Measurements from ENCODE around the gene NEU4.

NEU4 gene

DNA sequence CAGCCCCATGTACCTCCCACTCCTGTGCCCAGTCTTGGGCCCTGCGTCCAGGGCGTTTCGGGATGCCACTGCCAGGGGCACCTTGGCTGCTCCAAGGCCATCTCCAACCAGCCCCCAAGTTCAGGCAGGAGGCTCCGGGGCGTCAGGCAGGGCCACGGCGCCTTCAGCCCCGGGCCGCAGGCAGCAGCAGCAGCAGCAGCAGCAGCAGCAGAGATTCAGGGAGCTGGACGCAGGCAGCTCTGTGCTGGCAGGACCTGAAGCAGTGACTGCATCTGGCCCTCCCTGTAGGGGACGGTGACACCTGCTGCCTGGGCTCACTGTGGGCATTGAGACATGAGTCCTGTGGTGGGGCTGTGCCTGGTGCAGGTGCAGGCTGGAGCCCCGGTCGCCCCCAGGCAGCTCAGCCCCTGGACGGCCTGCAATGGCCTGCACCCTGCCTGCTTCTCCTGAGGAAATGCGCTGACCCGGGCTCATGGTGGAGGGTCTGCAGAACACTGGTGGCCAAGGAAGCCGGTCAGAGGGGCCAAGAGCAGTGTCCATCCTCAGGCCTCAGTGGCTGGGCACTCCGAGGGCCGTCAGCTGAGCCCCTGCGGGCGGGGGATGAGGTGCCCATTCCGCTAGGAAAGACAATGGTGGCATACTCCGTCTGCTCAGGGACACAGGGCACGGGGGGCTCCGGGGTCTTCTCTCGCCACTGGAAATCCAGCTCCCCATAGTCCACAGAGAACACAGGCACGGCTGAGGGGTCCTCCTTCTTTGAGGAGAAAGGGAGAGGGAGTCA, 41.7 kb downstream of the NEU4 start:
- in situ Hi-C loops (cut with HindIII; ENCODE audit: low sequenced_read_pairs) = no loop called here

DNA sequence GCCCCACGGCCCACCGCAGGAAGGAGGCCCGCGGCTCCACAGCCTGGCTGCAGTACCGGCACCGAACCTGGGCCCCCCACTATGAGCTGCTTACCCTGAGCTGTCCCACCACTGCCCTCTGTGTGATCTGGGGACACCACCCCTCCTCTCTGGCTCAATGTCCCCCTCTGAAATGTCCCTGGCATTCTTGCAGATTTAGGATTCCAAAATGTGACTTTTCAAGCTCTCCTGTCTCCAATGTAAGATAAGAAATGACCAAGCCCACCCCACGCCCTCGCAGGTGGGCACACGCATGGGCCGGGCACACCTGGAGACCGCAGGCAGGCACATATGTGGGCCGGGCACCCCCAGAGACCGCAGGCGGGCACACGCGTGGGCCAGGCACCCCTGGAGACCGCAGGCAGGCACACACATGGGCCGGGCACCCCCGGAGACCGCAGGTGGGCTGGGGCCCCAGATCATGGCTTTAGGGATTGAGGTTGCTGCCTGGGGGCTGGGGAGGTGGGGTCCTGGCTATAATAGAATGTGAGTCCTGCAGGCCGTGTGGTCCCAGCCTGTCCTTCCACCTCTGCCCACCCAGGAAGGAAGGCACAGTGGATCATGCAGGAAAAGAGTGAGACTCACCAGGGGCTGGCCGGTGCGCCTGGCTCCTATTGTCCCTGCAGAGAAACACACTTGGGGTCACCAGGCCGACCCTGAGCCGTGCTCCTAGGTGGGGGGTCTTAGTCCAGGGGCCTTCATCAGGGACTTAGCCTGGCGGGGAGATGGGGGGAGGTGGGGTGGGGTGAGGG, 42.5 kb downstream of the NEU4 start:
- in situ Hi-C loops (cut with HindIII; ENCODE audit: low sequenced_read_pairs) = no loop called here

DNA sequence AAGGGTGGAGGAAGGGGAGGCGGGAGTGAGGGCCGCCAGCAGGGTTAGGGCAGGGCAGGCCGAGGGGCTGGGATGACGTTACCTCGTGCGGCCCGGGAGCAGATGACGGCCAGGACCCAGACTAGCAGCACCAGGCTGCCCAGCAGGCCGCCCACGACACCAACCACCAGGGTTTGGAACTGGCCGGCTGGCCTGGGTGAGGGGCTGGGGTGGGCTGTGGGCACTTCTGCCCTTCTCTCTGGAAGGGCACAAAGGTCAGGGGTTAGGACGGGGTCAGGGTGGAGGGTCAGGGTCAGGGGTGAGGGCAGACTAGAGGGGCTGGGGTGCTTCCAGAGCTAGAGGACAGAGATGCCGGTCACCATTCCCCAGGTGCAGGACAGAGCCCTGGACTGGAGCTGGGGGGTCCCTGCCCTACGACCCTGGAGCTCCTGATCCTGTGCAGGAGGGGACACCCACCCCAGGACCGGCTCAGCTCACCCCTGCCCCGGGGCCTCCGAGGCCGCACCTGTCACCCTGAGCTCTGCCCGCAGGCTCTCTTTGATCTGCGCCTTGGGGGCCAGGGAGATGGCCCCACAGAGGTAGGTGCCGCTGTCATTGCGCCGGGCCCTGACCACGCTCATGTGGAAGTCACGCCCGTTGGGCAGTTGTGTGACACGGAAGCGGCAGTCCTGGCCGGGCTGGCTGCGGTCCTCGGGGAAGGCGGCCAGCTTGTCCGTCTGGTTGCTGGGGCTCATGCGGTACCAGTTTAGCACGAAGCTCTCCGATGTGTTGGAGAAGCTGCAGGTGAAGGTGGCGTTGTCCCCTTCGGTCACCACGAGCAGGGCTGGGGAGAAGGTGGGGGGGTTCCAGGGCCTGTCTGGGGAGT, 43.4 kb downstream of the NEU4 start:
- in situ Hi-C loops (cut with HindIII; ENCODE audit: low sequenced_read_pairs) = no loop called here

DNA sequence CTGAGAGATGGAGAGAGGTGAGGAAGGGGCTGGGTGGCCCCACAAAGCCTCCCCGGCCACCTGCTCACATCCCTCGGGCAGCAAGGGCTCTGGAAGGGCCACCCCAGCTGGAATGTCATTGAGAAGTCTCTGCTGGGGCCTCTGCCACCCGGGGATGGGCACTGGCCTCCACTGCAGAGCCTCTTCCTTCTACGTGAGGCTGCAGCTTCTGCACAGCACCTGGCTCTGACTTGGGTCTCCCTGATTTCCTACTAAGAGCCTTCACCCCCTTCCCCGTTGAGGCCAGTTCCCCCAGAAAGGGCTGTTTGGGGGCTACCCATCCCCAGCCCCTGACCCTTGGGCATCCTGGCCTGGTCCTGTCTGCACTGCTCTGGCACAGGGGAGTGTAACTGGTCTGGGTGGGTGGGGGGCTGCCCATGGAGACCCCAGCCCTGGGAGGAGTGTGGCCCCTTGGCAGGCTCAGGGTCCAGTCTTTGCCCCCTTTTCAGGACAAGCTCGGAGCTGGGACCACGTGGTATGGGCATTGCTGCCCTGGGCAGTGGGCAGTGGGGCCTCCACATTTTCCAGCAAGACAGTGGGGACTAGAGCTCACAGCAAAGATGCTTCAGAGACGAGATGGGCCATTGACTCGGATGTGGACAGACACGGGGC, 44.1 kb downstream of the NEU4 start:
- in situ Hi-C loops (cut with HindIII; ENCODE audit: low sequenced_read_pairs) = no loop called here

DNA sequence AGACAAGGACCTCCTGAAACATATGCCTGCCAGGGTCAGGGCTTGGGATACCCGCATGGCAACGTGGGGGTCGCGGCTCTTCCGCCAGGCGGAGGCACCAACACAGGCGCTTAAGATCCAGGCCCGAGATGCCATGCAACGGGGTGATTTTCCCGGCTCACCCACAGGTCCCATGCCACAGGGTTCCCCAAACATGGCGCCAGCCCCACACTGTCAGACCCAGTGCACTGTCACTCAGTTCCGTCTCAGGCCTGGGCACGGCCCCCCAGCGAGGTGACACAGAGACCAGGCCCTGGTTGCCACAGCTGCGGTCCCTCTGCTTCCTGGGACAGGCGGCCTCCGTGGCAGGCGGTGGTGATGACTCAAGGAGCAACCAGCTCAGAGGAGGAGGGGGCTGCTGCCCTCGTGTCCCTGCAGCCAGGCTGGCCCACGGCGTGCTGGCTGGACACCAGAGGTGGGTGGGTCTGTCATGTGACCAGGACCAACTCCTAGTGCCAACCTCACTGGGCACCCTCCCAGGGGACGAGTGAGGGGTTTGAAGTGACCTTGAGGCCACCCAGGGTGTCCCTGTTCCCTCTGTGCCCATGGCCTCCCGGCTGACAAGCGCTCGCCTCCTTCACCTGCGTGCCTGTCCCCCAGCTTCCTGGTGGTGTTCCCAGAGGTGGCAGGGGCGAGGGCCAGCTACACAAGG, 44.8 kb downstream of the NEU4 start:
- in situ Hi-C loops (cut with HindIII; ENCODE audit: low sequenced_read_pairs) = no loop called here

DNA sequence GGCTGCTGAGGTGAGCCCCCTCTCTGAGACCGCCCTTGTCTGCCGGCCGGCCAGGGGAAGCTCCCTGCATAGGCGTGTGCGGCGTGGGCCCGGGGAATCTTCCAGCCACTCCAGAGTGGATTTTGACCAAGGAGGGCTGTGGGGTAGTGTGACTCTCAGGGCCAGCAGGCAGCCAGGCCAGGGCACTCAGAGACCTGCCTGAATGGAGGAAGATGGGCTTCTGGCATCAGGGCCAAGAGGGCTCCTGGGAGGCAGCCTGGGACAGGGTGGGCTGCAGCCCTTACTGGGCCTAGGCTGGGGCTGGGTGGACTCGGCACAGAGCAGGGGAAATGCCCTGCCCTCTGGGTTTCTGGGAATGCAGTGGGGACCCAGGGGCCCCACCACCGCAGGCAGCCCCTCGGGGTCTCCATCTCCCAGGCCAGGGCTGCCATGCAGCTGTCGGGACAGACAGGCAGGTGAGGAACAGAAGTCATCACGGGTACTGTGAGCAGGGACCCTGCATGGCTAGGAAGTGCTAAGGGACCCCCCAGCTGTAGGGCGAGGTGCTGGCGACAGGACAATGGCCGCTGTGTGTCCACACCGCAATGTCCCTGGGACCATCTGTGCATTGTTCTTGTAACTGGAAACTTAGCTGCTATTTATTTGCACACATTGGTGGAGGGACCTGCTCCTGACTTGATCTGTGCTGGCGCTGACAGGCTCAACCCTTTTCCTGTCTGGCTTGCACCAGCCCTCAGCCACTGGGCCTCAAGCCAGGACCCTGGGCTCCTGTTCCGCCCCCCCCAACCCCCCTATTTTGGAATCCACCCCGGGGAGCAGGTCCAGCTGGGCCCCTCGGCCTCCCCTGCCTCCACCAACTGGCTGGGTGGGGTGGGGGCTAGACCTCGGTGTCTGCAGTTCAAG, 45.6 kb downstream of the NEU4 start:
- in situ Hi-C loops (cut with HindIII; ENCODE audit: low sequenced_read_pairs) = no loop called here

DNA sequence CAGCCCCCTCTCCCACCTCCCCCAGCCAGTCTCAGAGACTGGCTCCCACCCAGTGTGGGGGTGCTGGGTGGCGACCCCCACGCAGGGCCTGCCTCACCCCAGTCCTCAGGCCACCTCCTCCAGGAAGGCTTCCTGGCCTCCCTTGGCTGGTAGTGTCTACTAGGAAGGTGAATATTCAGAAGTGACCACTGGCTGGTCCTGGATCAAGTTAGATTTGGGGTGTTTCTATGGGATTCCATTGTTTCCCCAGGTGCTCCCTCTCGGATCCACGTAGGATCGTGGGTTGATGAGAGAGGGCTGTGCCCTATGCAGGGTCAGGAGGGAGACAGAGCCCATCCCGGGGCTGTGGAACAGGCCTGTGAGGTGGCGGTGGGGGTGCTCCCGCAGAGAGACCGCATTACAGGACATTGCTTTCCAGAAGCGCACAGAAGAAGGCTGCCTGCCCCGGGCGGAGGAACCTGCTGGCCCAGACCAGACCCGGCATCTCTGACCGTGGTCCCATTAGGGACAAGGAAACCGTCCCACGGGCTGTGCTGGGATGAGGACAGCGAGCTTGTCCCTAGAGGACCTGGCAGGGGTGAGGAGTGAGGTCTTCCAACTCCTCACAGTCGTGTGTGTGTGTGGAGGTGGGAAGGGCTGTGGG, 46.4 kb downstream of the NEU4 start:
- in situ Hi-C loops (cut with HindIII; ENCODE audit: low sequenced_read_pairs) = no loop called here

DNA sequence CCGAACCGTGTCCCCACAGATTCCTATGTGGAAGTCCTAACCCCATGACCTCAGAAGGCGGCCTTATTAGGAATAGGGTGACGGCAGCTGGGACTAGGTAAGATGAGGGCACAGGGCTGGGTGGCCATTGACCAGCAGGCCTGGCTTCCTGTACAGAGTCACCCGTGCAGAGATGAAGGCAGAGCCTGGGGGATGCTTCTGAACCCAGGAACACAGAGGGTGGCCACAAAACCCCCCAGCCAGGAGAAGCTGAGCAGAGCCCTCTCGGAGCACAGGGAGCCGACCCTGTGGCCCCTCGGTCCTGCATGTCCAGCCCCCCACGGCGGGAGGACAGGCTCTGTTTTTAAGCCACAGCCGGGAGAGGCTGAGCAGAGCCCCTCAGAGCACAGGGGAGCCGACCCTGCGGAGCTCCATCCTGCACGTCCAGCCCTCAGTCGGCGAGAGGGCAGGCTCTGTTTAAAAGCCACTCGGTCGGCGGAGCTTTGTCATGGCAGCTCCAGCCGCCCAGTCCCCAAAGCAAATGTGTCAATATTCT, 47.0 kb downstream of the NEU4 start:
- in situ Hi-C loops (cut with HindIII; ENCODE audit: low sequenced_read_pairs) = no loop called here

DNA sequence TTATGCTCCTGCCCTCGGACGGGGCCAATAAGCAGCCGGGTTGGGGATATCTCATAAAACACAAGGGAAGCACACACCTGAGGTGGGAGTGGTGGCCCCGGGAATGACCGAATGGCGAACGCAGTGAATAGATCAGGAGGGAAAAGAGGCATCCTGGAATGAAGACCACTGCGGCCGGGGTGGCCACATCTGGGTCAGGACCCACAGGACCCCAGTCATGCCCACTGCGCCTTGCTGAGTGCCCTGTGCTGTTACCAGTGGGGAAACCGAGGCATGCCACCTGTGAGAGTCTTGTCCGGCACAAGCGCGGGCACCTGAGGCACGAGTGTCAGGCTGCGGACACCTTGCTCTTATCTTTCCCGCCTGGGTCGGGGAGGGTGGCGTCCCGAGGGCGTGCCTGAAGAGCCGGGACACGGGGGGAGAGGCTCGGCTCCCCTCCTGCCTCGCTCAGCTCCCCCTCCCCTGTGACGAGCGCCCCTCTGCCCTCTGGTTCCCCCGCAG, 48.1 kb downstream of the NEU4 start:
- in situ Hi-C loops (cut with HindIII; ENCODE audit: low sequenced_read_pairs) = no loop called here

DNA sequence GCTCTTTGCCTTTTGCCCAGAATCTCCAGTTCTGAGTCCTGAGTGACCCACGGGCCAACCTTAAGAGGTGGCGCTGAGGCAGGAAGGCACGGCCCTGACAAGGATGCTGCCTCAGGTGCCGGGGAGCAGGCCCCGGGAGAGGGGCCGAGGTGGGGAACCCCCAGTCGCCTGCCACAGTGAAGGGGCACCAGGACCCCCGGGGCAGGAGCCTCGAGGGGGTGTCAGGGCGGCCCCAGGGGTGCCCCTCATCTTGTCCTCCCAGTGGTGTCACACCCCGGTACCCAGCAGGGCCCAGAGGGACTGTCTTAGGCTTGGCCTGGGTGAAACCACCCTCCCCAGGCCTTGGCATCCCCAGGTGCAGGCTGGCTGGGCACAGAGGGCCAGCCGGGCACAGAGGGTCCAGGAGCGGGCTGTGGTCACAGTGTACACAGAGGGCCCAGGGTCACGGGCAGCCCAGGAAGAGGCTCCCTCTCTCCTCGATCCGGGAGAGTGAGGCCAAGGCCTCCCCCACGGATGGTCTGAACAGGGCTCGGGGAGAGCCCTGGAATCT, 48.7 kb downstream of the NEU4 start:
- in situ Hi-C loops (cut with HindIII; ENCODE audit: low sequenced_read_pairs) = no loop called here

DNA sequence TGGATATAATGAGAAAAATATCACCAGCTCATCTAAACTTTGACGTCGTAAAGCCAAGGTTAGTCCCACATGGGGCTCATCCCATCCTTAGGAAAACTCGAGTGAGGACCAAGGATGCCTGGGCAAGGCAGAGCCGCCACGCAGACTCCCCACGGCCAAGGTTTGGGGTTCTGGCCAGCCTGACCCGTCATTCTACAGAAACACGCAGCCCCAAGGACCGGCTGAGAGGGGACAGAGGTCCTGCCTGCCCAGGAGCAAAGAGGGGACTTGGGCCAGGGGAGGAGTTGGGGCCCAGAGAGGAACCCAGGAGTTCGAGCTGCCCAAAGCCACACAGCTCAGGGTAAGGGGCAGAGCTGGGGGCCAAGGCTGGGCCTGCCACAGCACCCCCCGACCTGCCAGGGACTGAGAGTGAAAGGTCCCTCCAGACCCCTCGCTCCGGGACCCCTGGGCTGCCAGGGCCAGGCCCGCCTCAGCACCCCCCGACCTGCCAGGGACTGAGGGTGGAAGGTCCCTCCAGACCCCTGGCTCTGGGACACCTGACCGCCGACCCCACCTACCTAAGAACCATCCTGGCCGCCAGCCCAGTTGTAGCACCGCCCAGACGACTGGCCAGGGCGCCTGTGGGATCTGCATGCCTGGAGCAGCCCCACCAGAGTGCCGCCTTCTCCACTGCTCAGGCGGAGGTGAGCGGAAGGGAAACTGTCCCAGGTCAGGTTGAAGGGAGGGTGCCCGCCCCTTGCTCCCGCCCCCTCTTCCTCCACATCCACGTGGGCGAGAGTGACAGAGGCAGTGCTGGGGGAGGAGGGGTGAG, 49.4 kb downstream of the NEU4 start, which contains the start of gene PDCD1:
Gene PDCD1 (minus strand): TSS at position 689 of the 811 bp plus-strand sequence. CDS start 56 bp downstream, at position 633.
- in situ Hi-C loops (cut with HindIII; ENCODE audit: low sequenced_read_pairs) = no loop called here

DNA sequence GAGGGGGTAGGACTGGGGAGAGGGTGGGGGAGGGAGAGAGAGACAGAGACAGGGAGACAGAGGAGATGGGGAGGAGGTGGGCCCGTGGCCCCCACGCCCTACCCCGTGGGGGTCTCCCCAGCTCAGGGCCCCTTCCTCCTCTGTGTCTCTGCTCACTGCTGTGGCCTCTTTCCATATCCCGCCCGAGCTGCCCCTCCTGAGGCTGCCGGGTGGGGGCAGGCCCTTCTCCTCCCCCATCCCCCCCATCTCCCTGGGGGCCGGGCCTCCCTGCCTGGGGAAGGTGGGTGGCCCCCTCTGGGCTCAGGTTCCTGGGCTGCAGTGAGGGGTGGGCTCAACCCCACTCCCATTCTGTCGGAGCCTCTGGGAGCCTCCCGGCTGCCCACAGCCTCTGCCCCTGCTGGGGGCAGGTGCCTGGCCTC, 50.0 kb downstream of the NEU4 start:
- in situ Hi-C loops (cut with HindIII; ENCODE audit: low sequenced_read_pairs) = no loop called here

DNA sequence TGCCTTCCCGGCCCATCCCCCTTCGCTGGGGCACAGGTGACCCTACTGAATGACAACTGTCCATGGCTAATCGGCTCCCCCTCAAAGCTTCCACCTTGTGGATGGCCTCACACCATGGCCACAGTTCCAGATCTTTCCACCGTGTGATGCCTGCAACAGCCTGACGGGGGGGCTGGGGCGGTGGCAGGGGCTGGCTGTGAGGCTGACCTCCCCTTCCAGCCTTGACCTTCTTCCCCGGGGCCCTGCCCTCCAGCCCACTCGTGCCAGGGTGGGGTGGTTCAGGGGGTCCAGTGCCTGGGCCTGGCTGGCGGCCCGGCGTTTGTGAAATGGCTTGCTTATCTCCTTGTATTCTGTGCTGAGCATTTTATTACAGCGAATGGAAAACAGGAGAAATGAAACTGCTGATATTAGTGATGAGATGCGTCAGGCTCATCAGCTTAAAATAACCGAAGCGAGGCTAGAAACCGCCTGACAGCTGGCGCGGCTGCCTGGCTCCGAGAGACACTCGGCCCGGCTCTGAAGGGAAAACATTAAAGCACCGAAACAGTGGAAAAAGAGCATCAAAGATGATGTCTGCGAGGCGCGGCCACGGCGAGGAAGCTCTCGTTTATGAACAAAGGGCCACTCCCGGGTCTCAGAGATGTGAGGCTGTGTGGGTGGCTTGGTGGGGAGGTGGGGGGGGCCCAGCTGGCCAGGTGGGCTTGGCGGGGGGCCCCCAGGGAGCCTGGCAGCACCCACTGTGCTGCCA, 50.6 kb downstream of the NEU4 start:
- in situ Hi-C loops (cut with HindIII; ENCODE audit: low sequenced_read_pairs) = no loop called here

DNA sequence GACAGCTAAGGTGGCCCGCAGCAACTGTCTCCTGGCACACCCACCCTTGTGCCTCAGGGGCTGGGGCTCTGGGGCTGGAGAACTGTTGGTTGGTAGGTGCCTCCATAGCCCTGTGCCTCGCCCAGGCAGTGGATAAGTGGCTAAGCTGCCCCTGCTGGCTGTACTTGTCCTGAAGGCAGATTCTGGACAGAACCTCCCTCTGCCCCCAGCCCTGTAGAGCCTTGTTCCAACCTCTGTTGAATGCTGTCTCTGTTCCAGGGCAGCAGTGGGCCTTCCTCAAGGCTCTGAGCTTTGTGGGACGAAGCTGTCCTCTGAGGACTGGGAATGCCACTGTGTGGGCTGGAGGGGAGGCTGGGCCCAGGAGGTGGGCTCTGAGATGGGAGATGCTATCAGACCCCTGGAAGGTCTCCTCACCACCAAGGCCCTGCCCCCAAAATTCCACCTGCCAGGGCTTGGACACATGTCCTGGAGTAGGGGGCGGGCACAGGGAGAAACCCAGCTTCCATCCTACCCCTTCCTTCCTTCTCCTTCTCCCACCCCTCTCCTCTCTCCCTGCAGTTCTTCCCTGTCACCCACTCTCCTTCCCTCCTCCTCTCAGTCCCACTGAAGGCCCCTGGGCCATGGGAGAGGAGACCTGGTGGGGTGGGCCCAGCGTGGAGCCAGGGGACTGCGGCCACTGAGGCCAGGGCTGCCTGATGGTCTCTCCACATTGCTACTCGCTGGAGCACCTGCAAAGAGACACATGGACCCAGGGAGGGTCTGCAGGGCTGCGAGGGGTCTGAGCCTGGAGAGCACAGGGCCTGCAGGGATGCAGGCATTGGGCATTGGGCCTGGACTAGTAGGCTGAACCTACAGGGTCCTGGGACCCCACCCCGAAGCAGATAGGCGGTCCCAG, 51.4 kb downstream of the NEU4 start:
- in situ Hi-C loops (cut with HindIII; ENCODE audit: low sequenced_read_pairs) = no loop called here

DNA sequence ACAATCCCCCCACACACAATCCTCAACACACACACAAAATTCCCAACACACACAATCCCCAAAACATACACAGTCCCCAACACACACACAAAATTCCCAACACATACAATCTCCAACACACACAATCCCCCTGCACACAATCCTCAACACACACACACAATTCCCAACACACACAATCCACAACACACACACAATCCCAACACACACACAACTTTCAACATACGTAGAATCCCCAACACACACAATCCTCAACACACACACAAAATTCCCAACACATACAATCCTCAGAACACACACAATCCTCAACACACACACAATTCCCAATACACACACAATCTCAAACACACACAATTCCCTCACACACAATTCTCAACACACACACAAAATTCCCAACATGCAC, 52.3 kb downstream of the NEU4 start:
- in situ Hi-C loops (cut with HindIII; ENCODE audit: low sequenced_read_pairs) = no loop called here

All from DLD1 (cell line).